ENCODE data around the gene CEND1. TPM values are rescaled to one million over a fixed set of nuclear protein-coding genes. Genes with fewer than 3 reads are reported as not detected.

The CEND1 gene
- total and polyA plus RNA-seq, 2 donors (not counting 3 experiments of a cell fraction or from before 2014, with no cell fraction given): 0.15 to 0.40 TPM

- Histone ChIP-seq H3K27me3 (ENCODE audit: control insufficient read depth in 2 of 2, insufficient read depth in 2 of 2, low read length in 2 of 2) (no peaks in the 10 kb centered on the region), H3K9me1 (replicated peaks; ENCODE audit: control insufficient read depth, extremely low read depth, insufficient read depth, low read length) (no peaks in the 10 kb centered on the region), H3K79me2 (ENCODE audit: control insufficient read depth, insufficient read depth, low read length) (peaks cover 36% of the 10 kb centered on the region), H2AFZ (ENCODE audit: low read depth, low read length) (no peak overlapping the region), H4K20me1 (replicated peaks; ENCODE audit: control insufficient read depth, extremely low read depth, insufficient read depth, low read length) (no peaks in the 10 kb centered on the region), H3K4me1 (ENCODE audit: control insufficient read depth, extremely low read depth, insufficient read depth, low read length) (peaks cover 19% of the 10 kb centered on the region), H3K4me3 (replicated peaks in 1 of 3; ENCODE audit: insufficient read depth in 1 of 3, low read depth in 1 of 3, low read length in 3 of 3) (no peak overlapping the region), H3K4me2 (ENCODE audit: insufficient read depth, low read length) (no peak overlapping the region), H3K27ac (ENCODE audit: insufficient read depth, low read depth, low read length) (no peak overlapping the region), H3K9ac (replicated peaks; ENCODE audit: extremely low read depth, insufficient read depth, low read length) (no peak overlapping the region), H3K36me3 (ENCODE audit: control insufficient read depth in 2 of 2, extremely low read depth in 1 of 2, insufficient read depth in 2 of 2, low read length in 2 of 2) (peaks cover 5 to 25% of the 10 kb centered on the region in 2 experiments), H3K9me3 (replicated peaks; ENCODE audit: control insufficient read depth, insufficient read depth, low read length) (no peaks in the 10 kb centered on the region)
- CTCF ChIA-PET: no interaction called here
- no TSS peak for BruUV-seq (replicated peaks)
- dilution Hi-C loops (cut with MboI; ENCODE audit: extremely low pct_ligation_motif_present, low sequenced_read_pairs): no loop called here
- intact Hi-C loops (cut with micrococcal nuclease): no loop called here
- POLR2A ChIA-PET: no interaction called here
- DNase-seq (ENCODE audit: low read depth, low spot score): no peak
- no peak for FAIRE-seq
- TF ChIP-seq CTCF (IDR thresholded peaks at IDR 0.05; ENCODE audit: extremely low read depth in 1 of 2, insufficient read depth in 1 of 2, low read depth in 1 of 2, low read length in 2 of 2) (no peak), POLR2AphosphoS5 (IDR thresholded peaks at IDR 0.05; ENCODE audit: insufficient read depth, low read depth, low read length) (no peak), FOS (IDR thresholded peaks at IDR 0.05; ENCODE audit: borderline replicate concordance, insufficient read depth, low read length) (no peak), JUN (IDR thresholded peaks at IDR 0.05; ENCODE audit: borderline replicate concordance, insufficient read depth, insufficient read length, low read depth) (no peak), EZH2 (IDR thresholded peaks at IDR 0.05; ENCODE audit: borderline replicate concordance, low read depth, low read length, severe bottlenecking) (no peak), MAX (IDR thresholded peaks at IDR 0.05; ENCODE audit: insufficient read depth, insufficient read length) (no peak), MYC (IDR thresholded peaks at IDR 0.05; ENCODE audit: low read depth, low read length) (no peak), GATA2 (IDR thresholded peaks at IDR 0.05; ENCODE audit: insufficient read depth, insufficient read length, low read depth, low read length) (no peak), POLR2A (IDR thresholded peaks at IDR 0.05; ENCODE audit: low read depth, low read length) (no peak)
Observed at GRCh38 chr11:813072-813455, 23.2 kb upstream of the CEND1 start.
